ENCODE results near the gene PRKAR1B. TPM values are rescaled to one million over a fixed set of nuclear protein-coding genes. Genes with fewer than 3 reads are reported as not detected.
"Not testable (repeated sequence)": the region's sequence is repeated elsewhere in the genome, so short reads cannot be mapped to it uniquely, and the experiment has no call there.

Gene PRKAR1B
- total RNA-seq, 1 experiment from 2014 or later = 24.8 TPM

GRCh38 chr7:655758-656157 lies 71.3 kb downstream of the PRKAR1B start:
- Mint-ChIP-seq H3K4me1 (ENCODE audit: low read depth, unreplicated experiment) (no peaks in the 10 kb centered on the region), H3K4me3 (ENCODE audit: low read depth, unreplicated experiment) (no peak overlapping the region), H3K9me3 (ENCODE audit: low read depth, unreplicated experiment) (peaks cover 2% of the 10 kb centered on the region), H3K36me3 (ENCODE audit: insufficient read depth, unreplicated experiment) (no peaks in the 10 kb centered on the region), H3K27me3 (ENCODE audit: unreplicated experiment) (no peaks in the 10 kb centered on the region), H3K27ac (ENCODE audit: unreplicated experiment) (no peak overlapping the region)
- DNase-seq = no peak
- CTCF ChIA-PET = no interaction called here
- intact Hi-C loops (cut with micrococcal nuclease; ENCODE audit: unreplicated experiment) = no loop called here
- no TSS peak for BruUV-seq (replicated peaks)
- TF ChIP-seq CTCF (IDR thresholded peaks at IDR 0.05; ENCODE audit: unreplicated experiment) = no peak

GRCh38 chr7:653829-654764 lies 73.0 kb downstream of the PRKAR1B start:
- no peak for DNase-seq
- Mint-ChIP-seq H3K27me3 (ENCODE audit: unreplicated experiment) (no peaks in the 10 kb centered on the region), H3K4me3 (ENCODE audit: low read depth, unreplicated experiment) (no peak overlapping the region), H3K4me1 (ENCODE audit: low read depth, unreplicated experiment) (no peaks in the 10 kb centered on the region), H3K36me3 (ENCODE audit: insufficient read depth, unreplicated experiment) (no peaks in the 10 kb centered on the region), H3K27ac (ENCODE audit: unreplicated experiment) (no peak overlapping the region), H3K9me3 (ENCODE audit: low read depth, unreplicated experiment) (no peaks in the 10 kb centered on the region)
- CTCF ChIA-PET = no interaction called here
- no peak for TF ChIP-seq CTCF (IDR thresholded peaks at IDR 0.05; ENCODE audit: unreplicated experiment)
- BruUV-seq (replicated peaks) = no TSS peak
- intact Hi-C loops (cut with micrococcal nuclease; ENCODE audit: unreplicated experiment) = no loop called here

GRCh38 chr7:652881-653280 lies 74.2 kb downstream of the PRKAR1B start:
- no peak overlapping the region for H3K27ac Mint-ChIP-seq (ENCODE audit: unreplicated experiment)
- no peak for TF ChIP-seq CTCF (IDR thresholded peaks at IDR 0.05; ENCODE audit: unreplicated experiment)
- CTCF ChIA-PET = no interaction called here
- BruUV-seq (replicated peaks) = no TSS peak
- intact Hi-C loops (cut with micrococcal nuclease; ENCODE audit: unreplicated experiment) = no loop called here
- DNase-seq = no peak
- no peaks in the 10 kb centered on the region for H3K4me1 Mint-ChIP-seq (ENCODE audit: low read depth, unreplicated experiment)
- H3K36me3 Mint-ChIP-seq (ENCODE audit: insufficient read depth, unreplicated experiment) = no peaks in the 10 kb centered on the region
- H3K27me3 Mint-ChIP-seq (ENCODE audit: unreplicated experiment) = no peaks in the 10 kb centered on the region
- H3K9me3 Mint-ChIP-seq (ENCODE audit: low read depth, unreplicated experiment) = no peaks in the 10 kb centered on the region
- no peak overlapping the region for H3K4me3 Mint-ChIP-seq (ENCODE audit: low read depth, unreplicated experiment)

GRCh38 chr7:652167-652566 lies 74.9 kb downstream of the PRKAR1B start:
- H3K27me3 Mint-ChIP-seq (ENCODE audit: unreplicated experiment); H3K36me3 Mint-ChIP-seq (ENCODE audit: insufficient read depth, unreplicated experiment); H3K9me3 Mint-ChIP-seq (ENCODE audit: low read depth, unreplicated experiment); DNase-seq; BruUV-seq (replicated peaks); intact Hi-C loops (cut with micrococcal nuclease; ENCODE audit: unreplicated experiment); H3K4me3 Mint-ChIP-seq (ENCODE audit: low read depth, unreplicated experiment); H3K27ac Mint-ChIP-seq (ENCODE audit: unreplicated experiment); H3K4me1 Mint-ChIP-seq (ENCODE audit: low read depth, unreplicated experiment): not testable (repeated sequence)
- CTCF ChIA-PET = interaction anchor here (0.7 kb wide), 1 partner anchor 330 kb away, joined by 4 read pairs; no protein-coding TSS in a partner anchor
